ENCODE data around the gene USP6NL.
"Not testable (repeated sequence)": the region's sequence is repeated elsewhere in the genome, so short reads cannot be mapped to it uniquely, and the experiment has no call there.

USP6NL gene

DNA sequence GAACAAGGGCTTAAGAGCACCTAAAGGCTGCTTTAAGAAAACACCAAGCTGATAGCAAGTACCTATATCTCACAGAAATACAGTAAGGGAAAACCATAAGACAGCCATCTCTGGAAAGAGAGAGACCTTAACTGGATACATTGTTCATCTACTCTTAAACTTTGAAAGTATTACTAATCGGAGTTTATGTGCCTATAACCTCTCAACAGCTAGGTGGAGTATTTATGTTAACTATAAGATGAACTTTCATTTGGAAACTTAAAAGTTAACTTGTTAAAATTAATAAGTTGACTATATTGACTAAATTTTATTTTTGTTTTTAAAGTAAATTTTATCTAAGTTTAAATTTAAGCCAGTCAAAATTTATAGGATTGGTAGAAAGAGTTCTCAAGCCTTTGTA is 90.6 kb downstream of the USP6NL start:
- DNase-seq (ENCODE audit: low read depth in 2 of 2, low spot score in 1 of 2): no peak

- DNase-seq (ENCODE audit: low read depth in 2 of 2, low spot score in 1 of 2): no peak
Measured at GRCh38 chr10:11517150-11517549, 94.3 kb downstream of the USP6NL start.

- DNase-seq (ENCODE audit: low read depth in 2 of 2, low spot score in 1 of 2): no peak
Measured at GRCh38 chr10:11516431-11516746, 95.1 kb downstream of the USP6NL start.

DNA sequence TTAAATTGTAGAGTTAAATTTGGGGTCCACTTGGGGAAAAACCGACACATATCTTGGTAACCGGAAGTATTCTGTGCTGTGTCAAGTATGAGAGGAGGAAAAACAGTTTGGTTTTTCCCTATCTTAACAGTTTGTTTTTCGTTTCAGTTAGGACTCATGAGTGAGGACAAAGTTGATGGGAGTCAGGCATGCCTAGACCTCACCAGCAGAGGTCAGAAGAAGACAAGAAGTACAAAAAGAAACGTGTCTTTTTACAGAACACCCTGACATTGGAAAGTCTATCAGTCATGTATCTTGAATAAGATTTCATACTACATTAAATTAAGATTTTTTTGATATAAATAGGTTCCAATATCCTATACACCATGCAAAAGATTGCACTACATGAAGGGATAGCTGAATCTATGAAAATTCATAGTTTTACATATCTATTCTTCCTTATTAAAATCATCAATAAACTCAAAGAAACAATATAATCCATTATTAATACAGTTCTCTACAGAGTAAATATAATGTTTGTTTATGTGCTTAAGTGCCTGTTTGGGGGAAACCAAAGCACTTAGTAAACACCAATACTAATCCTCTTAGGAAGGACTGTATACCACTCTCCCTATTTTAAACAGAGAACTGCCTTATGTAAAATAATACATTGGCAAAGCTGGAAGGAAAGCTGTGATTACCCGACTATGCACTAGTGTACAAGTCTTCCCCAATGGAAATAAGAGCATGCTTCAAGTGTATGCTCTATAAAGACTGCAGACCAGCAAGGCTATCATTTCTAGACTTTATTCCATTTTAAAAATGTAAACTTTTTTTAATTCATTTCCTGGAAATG is 95.6 kb downstream of the USP6NL start:
- no peak for DNase-seq (ENCODE audit: low read depth in 2 of 2, low spot score in 1 of 2)

DNA sequence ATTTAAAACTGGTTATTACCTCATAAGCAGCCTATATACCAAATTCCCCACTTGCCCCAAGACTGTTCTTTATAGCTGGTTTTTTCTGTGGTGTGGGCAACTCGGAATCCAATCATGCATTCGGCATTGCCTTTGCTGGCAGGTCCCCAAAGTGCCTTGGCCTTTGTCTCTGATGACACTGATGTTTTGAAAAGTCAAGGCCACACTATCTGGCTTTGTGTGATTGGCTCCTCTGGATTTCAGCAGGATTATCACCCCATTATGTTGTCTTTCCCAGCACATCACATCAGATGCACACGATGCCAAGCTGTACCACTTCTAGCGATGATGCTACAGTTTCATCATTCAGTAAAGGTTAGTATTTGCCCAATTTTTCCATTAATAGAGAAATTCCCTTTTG is 97.7 kb downstream of the USP6NL start:
- DNase-seq (ENCODE audit: low read depth in 2 of 2, low spot score in 1 of 2): no peak

DNA sequence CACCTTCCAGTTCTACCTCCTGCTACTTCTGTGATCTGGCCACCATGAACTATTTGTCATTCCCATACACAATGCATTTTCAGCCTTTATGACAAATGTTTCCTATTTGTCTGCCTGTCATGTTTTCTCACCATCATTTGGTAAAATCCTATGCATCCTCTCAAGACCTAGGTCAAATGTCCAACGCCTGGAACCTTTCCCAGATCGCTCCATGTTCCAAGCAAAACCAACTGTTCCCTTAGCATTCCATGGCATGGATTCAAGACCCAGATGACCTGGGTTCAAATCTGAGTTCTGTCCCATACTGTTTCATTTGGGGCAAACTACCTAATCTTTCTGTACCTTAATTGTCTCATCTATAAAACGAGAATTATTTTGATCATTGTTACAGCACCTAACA is 98.9 kb downstream of the USP6NL start:
- DNase-seq (ENCODE audit: low read depth in 2 of 2, low spot score in 1 of 2): no peak

DNA sequence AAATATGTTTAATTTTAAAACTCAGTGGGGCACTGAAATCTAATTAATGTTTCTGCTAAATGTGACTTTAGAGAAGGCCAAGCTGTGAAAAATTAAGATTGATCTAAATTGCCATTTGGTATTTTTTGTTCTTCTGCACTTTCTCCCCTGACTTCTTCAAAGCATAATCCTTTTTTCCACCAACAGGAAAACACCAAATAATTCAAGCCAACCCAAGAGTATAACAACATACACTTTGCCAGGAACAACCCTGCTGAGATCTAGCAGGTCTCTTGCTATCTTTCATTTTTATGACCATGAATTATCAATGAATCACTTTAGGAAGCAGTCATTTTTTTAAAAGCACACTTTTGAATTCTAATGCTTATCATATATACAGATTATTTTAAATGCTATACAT is 100.1 kb downstream of the USP6NL start:
- DNase-seq (ENCODE audit: low read depth in 2 of 2, low spot score in 1 of 2): no peak

GRCh38 chr10:11510736-11511135 is 100.7 kb downstream of the USP6NL start:
- no peak for DNase-seq (ENCODE audit: low read depth in 2 of 2, low spot score in 1 of 2)

DNA sequence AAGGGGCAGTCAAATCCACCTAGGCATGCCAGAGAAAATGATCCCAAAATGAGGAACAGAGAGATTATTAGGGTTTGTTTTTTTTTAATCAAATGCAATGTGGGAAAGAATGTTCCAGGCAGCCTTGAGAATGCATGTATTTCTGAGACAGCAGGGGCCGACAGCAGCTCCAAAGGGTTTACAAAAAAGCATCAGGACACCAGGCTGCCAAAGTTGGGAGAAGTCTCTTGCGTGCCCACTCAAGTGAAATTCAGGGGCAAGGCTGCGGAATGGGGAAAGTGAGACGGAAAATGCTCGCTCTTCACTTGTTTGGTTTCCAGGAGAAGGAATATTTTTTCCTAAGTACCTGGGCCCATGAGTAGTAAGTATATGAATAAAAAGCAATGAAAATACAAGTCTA is 101.2 kb downstream of the USP6NL start:
- no peak for DNase-seq (ENCODE audit: low read depth in 2 of 2, low spot score in 1 of 2)

DNA sequence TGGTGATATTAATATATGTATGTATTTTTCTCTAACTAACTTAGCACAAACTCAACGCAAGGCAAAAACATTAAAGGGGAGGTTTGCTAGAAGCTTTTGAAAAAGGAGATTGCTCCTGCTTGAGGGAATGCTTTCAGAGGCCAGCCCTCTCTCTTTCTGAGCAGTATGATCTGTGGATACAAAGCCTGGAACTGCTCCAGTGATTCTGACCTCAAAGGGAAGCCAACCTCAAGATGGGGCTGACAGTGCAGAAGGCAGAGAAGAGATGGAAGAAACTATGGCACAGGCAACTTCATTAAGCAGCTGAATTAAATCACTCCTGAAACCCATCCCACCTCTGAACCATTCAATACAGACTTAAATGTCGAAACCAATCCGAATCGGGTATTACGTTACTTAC is 102.4 kb downstream of the USP6NL start:
- no peak for DNase-seq (ENCODE audit: low read depth in 2 of 2, low spot score in 1 of 2)

- DNase-seq (ENCODE audit: low read depth in 2 of 2, low spot score in 1 of 2): no peak
Measured at GRCh38 chr10:11506247-11506789, 105.1 kb downstream of the USP6NL start.

GRCh38 chr10:11505639-11506038 is 105.8 kb downstream of the USP6NL start:
- DNase-seq (ENCODE audit: low read depth in 2 of 2, low spot score in 1 of 2): no peak

- no peak for DNase-seq (ENCODE audit: low read depth in 2 of 2, low spot score in 1 of 2)
Measured at GRCh38 chr10:11504566-11505285, 106.7 kb downstream of the USP6NL start.

GRCh38 chr10:11501600-11501999 is 109.8 kb downstream of the USP6NL start:
- DNase-seq (ENCODE audit: low read depth in 2 of 2, low spot score in 1 of 2): no peak

- DNase-seq (ENCODE audit: low read depth in 2 of 2, low spot score in 1 of 2): no peak
Measured at GRCh38 chr10:11499425-11500071, 111.9 kb downstream of the USP6NL start.

DNA sequence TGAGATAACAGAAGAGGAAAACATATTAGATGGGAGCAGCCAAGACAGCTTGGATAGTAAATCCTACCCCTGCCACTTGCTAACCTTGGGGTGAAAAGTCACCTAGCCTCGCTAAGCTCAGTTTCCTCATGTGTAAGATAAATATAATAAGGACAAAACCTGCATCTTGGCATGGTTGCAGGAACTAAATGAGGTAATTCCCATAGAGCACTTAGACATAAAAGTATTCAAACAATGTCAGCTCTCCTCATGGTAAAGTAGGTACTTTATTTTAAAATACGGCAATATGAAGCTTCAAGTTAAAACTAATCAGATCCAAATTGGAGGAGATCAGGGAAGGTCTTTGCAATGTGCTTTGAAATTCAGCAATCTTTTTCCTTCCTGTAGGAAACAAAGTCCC is 113.1 kb downstream of the USP6NL start:
- no peak for DNase-seq (ENCODE audit: low read depth in 2 of 2, low spot score in 1 of 2)

DNA sequence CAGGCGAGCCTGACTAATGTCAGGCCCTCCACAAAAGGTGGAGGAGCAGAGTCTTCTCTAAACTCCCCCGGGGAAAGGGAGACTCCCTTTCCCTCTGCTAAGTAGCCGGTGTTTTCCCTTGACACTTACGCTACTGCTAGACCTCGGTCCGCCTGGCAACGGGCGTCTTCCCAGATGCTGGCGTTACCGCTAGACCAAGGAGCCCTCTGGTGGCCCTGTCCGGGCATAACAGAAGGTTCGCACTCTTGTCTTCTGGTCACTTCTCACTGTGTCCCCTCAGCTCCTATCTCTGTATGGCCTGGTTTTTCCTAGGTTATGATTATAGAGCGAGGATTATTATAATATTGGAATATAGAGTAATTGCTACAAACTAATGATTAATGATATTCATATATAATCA is 116.5 kb downstream of the USP6NL start:
- DNase-seq (ENCODE audit: low read depth in 2 of 2, low spot score in 1 of 2): not testable (repeated sequence)

- no peak for DNase-seq (ENCODE audit: low read depth in 2 of 2, low spot score in 1 of 2)
Measured at GRCh38 chr10:11493646-11494045, 117.8 kb downstream of the USP6NL start.

DNA sequence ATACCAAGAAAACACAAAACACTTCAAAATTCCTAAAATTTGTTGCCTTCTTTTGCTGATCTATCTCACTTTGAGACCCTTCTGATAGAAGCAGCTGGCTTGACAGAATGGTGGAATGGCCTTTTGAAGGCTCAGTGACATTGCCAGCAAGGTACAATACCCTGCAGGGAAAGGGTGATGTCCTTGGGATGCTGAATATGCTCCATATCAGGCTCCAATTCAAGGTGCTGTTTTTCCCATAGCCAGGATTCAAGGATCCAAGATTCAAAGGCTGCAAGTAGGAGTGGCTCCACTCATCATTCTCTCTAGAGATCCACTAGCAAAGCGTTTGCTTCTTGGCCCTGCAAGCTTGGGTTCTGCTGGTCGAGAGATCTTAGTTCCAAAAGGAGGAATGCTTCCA is 120.4 kb downstream of the USP6NL start:
- DNase-seq (ENCODE audit: low read depth in 2 of 2, low spot score in 1 of 2): no peak

- DNase-seq (ENCODE audit: low read depth in 2 of 2, low spot score in 1 of 2): no peak
Measured at GRCh38 chr10:11489591-11489990, 121.9 kb downstream of the USP6NL start.

GRCh38 chr10:11488126-11488525 is 123.3 kb downstream of the USP6NL start:
- DNase-seq (ENCODE audit: low read depth in 2 of 2, low spot score in 1 of 2): no peak
